SW480 (cell line): Measurements from ENCODE around the gene CHST9.
"Not testable (repeated sequence)": the region's sequence is repeated elsewhere in the genome, so short reads cannot be mapped to it uniquely, and the experiment has no call there.

Experiments
- DNase-seq: peaks from one replicate; pipeline ENCODE4 v3.0.0-alpha.2; 2016; ENCODE audit warnings: low spot score

Gene CHST9

DNA sequence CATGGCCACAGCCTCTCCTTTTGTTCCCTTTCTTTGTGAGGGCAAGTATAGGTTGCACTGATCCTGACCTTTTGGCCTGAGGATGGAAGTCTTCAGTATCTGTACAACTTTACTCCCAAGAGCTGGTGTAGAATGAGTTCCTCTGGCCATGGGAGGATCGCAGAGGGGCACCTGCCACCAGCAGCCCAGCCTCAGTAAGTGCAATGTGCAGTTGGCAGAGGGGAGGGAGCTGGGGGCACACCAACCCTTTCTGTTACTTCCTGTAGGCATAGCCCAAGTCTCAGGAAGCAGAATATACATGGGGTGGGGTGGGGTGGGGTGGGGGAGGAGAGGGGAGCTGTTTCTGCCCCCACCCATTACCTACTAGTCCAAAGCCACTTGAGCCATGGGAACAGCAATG is 254.5 kb downstream of the CHST9 start:
- DNase-seq, result no peak

DNA sequence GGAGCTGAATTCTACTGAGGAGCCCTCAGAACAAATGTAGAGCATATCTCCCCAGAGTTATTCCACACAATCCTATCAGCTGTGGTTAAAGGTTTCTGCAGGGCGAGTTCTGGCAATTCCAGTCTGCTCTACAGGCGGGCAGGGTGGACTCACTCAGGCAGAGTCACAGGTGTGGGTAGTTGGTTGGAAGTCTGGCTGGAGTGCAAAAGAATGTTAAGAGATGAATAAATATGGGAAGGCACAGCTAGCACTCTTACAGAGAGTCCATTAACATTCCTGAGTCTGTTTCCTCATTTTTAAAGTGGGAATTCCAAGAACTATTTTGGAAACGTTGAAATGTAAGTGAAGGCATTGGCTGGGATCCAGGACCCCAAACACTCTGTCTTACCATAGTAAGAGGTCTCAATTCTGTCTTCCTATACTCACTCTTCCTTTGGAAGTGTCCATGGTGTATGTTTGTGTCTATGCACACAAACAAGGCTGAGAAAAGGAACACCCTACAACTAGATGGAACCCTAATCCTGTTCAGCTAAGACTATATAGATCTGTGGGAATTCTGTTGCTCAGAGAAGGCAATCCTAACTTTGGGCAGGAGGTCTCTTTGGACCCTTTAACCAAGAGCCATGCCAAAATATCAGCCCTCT is 256.3 kb downstream of the CHST9 start:
- DNase-seq, result no peak

- DNase-seq, result not testable (repeated sequence)
Measured at GRCh38 chr18:26927822-26928221, 257.3 kb downstream of the CHST9 start.

- no peak for DNase-seq
Measured at GRCh38 chr18:26926066-26926675, 258.9 kb downstream of the CHST9 start.

GRCh38 chr18:26925313-26925712 is 259.8 kb downstream of the CHST9 start:
- DNase-seq, result no peak

GRCh38 chr18:26922313-26922712 is 262.8 kb downstream of the CHST9 start:
- no peak for DNase-seq

GRCh38 chr18:26920644-26921043 is 264.5 kb downstream of the CHST9 start:
- DNase-seq, result no peak

DNA sequence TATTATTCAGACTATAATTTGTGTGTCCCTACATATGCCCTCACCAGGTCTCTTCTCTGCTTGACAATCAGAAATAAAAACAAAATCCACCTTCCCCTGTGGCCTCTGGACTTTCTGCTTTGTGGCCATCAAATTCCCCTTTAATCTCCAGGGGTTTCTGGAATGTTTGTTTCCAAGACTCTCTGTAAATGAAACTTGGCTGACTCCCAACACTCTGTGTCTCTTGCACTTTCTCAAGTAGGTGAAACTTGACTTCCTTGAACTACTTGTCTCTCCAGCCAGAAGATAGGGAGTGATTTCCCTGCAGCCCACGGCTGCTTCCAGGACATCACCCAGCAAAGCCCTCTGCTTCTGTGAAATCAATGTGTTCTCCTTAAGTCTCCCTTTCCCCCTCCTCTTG is 265.5 kb downstream of the CHST9 start:
- DNase-seq, result no peak

DNA sequence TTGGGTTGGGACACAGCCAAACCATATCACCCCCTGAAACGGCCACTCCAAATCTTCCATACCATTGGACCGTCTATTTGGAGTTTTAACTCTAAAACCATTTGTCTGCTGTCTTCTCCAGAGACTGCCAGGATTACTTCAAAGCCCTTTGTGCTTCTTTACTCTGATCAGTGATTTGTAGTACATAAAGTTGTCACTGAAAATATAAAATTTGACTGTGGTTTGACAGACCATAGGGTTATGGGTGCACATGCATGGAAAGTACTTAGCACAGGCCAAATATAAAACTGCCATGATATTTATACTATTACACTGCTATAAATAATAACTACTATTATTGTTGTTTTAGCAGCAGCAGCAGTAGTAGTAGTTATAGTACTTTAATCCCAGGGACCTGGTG is 265.9 kb downstream of the CHST9 start:
- no peak for DNase-seq

DNA sequence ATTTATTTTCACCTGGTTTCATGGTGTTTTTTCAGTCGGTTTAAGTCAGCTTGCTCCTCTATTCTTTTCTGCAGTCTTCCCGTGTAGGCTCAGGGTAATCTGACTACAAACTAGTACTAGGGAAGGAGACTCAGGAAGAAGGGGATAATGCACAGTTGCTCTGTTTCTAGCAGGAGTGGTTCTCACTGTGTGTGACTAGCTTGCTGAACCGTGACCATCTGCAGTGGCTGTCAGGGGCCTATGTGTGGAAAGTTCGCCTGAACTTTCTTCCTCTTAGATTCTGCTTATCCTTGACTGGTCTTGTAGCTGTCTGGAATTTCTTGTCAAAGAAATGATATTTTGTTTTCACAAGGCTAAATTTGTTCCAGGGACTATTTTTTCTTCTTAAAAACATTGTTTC is 273.3 kb downstream of the CHST9 start:
- DNase-seq, result no peak

GRCh38 chr18:26909599-26910290 is 275.4 kb downstream of the CHST9 start:
- DNase-seq, result peak; percentile 2

DNA sequence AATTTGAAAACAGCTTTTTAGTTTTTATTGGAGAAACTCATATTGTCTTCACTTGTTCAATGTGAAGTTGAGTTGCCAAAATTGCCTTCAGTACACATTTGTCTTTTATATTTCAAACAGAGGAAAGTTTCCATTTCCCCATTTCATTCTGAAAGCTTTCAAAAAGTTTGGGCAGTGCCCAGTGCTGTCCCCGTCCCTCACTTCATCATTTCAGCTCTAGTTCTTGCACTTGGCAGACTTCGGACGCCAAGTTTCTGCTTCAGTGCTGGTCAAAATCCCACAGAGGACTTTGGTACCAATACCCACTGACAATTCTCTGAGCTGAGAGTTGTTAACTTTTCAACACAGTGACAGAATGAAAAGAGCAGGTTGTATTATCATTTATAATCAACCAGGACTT is 276.2 kb downstream of the CHST9 start:
- DNase-seq, result no peak

DNA sequence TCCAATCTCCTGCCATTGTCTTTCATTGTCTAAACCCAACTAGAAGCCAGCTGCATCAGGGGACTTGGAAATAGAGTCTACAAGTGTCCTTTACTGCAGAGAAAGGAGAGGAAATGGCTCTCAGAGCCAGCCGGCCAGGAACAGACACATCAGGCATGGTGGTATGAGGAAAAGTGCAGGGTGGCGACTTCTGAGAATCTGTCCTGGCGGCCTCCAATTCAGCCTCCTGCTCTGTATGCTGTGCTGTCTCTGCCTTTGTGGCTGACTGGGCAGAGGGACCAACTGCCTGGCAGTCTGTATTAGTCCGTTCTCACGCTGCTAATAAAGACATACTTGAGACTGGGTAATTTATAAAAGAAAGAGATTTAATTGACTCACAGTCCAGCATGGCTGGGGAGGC is 282.8 kb downstream of the CHST9 start:
- DNase-seq, result no peak

GRCh38 chr18:26901020-26901419 is 284.1 kb downstream of the CHST9 start:
- peak; percentile 66 for DNase-seq

DNA sequence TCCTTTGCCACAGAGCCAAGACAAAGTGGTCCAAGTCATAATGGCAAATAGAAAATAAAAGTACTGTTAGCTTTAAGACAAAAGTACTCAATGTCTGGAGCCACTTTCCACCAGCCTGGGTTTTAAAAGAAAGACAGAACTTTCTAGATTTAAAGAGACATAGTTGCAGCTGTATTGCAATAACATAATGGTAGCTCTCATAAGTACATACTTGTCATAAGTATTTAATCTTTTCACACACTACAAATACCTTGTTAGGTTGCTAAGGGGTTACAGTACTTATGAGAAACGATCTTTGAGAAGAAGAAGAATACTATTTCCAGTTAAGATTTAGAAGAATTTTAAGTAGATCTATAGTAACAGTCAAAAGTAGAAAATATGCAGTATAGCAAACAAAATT is 290.7 kb downstream of the CHST9 start:
- no peak for DNase-seq

GRCh38 chr18:26893996-26894395 is 291.1 kb downstream of the CHST9 start:
- DNase-seq, result no peak

GRCh38 chr18:26888259-26888658 is 296.8 kb downstream of the CHST9 start:
- DNase-seq, result no peak

DNA sequence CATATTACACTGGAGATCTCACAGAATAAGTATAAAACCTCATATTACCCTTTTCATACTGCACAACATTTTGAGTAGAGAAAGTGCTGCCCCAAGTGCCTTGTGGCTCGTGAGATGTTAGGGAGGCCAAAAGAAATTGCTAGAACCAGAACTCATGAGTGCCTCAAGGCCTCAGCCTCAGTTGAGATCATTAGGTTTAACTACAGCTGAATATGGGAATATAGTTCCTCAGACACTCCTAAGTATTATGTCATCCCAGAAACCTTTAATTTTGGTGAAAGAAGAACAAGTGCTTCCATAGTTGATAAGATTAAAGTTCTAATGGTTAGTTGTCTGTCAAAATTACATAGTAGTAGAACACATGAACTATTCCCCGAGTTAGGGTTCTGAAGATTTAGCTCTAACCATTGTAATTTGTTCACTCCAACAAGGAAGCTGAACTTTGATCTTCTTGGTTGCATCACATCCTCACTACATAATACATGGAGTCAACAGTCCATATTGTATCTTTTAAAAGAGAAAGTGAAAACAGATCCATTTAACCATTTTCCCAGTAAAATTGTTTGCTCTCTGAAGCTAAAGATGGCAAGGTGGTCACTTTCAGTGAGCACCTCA is 310.0 kb downstream of the CHST9 start:
- peak; percentile 3 for DNase-seq

- DNase-seq, result no peak
Measured at GRCh38 chr18:26874283-26874682, 310.8 kb downstream of the CHST9 start.

- DNase-seq, result no peak
Measured at GRCh38 chr18:26869640-26870039, 315.5 kb downstream of the CHST9 start.

DNA sequence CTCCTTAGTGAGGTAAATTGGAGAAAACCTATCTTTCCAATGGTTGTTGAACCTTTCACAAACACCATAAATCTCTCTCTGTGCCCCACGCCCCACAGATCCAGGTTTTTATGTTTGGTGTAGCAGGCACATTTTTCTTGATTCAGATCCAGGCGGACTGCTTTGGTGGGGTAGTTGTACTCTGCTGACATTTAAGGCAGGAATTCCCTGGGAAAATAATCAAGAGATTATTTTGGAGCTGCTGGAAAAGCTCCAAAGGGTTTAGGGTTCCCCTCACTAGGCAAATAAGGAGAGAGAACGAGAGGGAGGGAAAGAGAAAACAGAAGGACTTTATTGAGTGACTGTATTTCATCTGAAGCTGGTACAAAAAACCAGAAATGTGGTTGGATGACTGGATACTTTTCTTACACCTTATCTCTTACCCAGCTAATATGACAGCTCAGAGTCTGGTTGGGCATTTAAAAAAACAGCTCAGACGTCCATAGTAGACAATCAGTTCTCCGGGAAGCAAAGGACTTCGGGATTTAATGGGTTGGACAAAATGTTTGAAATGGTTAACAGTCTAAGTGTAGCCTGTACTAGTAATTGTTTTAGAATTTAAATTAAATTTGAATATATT is 316.0 kb downstream of the CHST9 start:
- DNase-seq, result no peak

- no peak for DNase-seq
Measured at GRCh38 chr18:26867471-26867870, 317.6 kb downstream of the CHST9 start.

GRCh38 chr18:26865557-26865956 is 319.6 kb downstream of the CHST9 start, which contains the start of gene AQP4:
TSS of gene AQP4 (minus strand) at chr18:26865707. CDS start at chr18:26865689, 18 bp downstream.
- DNase-seq, result no peak
